GM12875 (cell line): Measurements from ENCODE around the gene GTF2F1.
"Not testable (repeated sequence)": the region's sequence is repeated elsewhere in the genome, so short reads cannot be mapped to it uniquely, and the experiment has no call there.

Experiments used
- H3K4me3 ChIP-seq: one replicate; pipeline ENCODE4 v1.5.1; 2011; ENCODE audit warnings: low read depth, low read length, control low read depth
- CTCF ChIP-seq: IDR thresholded peaks from 2 replicates; pipeline ENCODE4 v1.5.1; 2011; ENCODE audit warnings: low read depth, mild to moderate bottlenecking, control low read depth, inconsistent platforms, low read length, moderate library complexity, borderline replicate concordance; ENCODE audit not compliant: insufficient read depth

GTF2F1 gene

DNA sequence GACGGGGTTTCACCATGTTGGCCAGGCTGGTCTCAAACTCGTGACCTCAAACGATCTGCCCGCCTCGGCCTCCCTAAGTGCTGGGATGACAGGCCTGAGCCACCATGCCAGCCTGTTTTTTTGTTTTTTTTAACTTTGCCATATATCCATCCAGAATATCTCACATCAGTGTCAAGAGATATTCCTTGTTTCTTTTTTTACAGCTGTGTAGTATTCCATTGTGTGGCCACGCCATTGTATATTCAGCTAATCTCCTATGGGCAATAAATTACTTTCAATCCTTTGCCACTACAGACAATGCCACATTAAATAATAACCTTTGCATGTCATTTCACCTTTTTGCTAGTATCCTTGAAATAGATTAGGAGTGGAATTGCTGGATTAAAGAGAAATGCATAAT is 16.4 kb upstream of the GTF2F1 start:
- no peak for TF ChIP-seq CTCF
- no peak overlapping the region for H3K4me3 ChIP-seq

- no peak for TF ChIP-seq CTCF
- H3K4me3 ChIP-seq = no peak overlapping the region
Measured at GRCh38 chr19:6406401-6406800, 13.4 kb upstream of the GTF2F1 start.

DNA sequence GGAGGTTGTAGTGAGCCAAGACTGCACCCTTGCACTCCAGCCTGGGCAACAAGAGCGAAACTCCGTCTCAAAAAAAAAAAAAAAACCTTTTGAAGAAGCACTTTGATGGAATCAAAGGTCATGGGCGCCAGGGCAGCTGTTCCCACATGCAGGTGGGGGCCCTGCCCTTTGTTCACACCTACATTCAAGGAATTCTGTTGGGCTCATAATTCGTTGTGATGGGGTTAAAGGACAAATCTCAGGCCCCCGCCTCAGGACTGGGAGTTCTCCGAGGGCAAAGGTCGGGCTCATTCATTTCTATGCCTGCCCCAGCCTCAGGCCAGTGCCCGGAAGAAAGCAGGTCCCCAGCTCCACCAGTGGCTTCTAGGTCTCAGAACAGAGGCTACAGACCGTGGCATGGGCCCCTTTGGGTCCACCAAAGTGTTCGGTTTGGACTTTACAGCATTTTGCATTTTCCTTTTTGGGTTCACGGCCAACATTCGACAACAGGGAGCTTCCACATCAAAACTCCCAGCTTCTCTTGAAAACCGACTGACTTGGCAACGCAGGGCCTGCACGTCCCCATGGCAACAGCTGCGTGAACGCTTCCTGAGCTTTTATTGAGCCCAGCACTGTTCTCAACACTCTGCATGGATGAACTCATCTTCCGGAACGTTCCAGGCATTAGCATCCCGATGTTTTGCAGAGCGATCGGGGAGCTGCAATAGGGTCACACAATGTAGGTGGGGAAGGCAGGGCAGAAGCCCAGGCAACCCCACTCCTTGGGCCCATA is 10.1 kb upstream of the GTF2F1 start:
- no peak overlapping the region for H3K4me3 ChIP-seq
- no peak for TF ChIP-seq CTCF

- H3K4me3 ChIP-seq = no peak overlapping the region
- no peak for TF ChIP-seq CTCF
Measured at GRCh38 chr19:6402058-6402457, 9.1 kb upstream of the GTF2F1 start.

DNA sequence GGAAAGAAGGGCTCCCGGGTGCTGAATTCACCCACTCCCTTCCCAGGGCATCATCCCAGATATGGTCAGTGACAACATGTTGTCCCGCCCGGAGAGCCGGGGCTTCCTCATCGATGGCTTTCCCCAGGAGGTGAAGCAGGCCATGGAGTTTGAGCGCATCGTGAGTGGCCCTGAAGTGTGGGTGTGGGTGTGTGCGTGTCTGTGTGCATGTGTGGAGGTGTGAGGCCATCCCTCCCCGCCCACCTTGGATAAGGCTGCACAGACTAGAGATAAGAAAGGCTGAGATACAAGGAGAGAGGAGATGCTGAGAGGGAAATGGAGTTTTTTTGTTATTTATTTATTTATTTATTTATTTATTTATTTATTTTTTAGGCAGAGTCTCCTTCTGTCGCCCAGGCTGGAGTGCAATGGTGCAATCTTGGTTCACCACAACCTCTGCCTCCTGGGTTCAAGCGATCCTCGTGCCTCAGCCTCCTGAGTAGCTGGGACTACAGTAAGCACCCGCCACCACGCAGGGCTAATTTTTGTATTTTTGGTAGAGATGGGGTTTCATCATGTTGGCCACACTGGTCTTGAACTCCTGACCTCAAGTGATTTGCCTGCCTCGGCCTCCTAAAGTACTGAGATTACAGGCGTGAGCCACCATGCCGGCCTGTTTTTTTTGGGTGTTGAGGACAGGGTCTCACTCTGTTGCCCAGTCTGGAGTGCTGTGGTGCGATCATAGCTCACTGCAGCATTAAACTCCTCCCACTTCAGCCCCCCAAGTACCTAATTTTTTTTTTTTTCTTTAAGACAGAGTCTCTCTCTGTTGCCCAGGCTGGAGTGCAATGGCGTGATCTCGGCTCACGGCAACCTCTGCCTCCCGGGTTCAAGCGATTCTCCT is 7.3 kb upstream of the GTF2F1 start:
- H3K4me3 ChIP-seq = not testable (repeated sequence)

DNA sequence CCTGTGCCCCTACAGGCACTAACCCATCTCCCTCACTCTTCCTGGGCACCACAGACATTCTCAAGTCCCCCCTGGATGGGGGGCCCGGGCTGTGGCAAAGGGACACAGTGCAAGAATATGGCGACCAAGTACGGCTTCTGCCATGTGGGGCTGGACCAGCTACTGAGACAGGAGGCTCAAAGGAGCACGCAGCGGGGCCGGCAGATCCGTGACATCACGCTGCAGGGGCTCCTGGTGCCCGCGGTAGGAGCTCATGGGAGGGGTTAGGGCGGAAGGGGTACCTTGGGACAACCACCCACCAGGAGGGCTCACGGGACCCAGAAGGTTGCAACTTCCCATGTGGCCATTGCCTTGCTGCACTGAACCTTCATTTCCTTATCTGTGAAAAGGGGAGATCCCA is 3.3 kb upstream of the GTF2F1 start:
- H3K4me3 ChIP-seq = no peak overlapping the region
- TF ChIP-seq CTCF = no peak

DNA sequence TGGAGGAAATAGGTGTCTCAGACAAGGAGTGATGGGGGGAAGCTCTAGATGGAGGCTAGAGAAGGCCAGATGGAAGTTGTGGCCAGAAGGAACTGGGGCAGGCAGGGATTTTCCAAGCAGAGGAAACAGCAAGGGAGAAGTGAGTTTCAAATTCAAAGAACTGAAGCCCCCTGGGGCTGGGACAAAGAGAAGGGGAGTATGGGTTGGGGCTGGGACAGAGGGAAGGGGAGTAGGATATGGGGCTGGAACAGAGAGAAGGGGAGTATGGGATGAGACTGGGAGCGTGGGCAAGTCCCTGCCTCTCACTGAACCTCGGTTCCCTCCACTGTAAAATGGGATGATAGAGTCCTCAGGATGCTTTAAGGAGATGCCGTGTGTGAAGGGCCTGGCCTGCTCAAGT is 1.9 kb upstream of the GTF2F1 start:
- TF ChIP-seq CTCF = no peak
- H3K4me3 ChIP-seq = no peak overlapping the region
